Endothelial cell of umbilical vein (primary cell): ENCODE data around the gene ANG. TPM values are rescaled to one million over a fixed set of nuclear protein-coding genes. Genes with fewer than 3 reads are reported as not detected.

Experiments used
- BruUV-seq: library from RNA; stranded (reverse); fragments of 400-500 nt; replicated peaks from 2 replicates; lab custom pipeline; 2021; lab: Mats Ljungman, UMichigan
- CTCF ChIA-PET: fragments of 300-600, 350-600 bp; sonication (Branson Sonifier 250); formaldehyde crosslinking; loops from one replicate; lab custom pipeline; 2021; ENCODE audit warnings: antibody characterized with exemption, inconsistent platforms; lab: Charles Lee
- POLR2A ChIA-PET: fragments of 300-600, 350-600 bp; sonication (Branson Sonifier 250); formaldehyde crosslinking; loops from one replicate; lab custom pipeline; 2021; ENCODE audit warnings: antibody characterized with exemption, inconsistent platforms; lab: Charles Lee
- DNase-seq: peaks from one replicate; pipeline ENCODE4 v3.0.0-alpha.2; 2011; ENCODE audit warnings: low read depth, low spot score
- FAIRE-seq: peaks from 2 replicates; lab custom pipeline; 2011; peaks lifted over from hg19 to GRCh38; lab: Jason Lieb, UNC
- H2AFZ ChIP-seq: 2 replicates; pipeline ENCODE4 v1.6.0; 2012; ENCODE audit warnings: low read depth, low read length, control low read depth, inconsistent platforms
- H3K27ac ChIP-seq: 2 replicates; pipeline ENCODE4 v1.5.1; 2011; ENCODE audit warnings: low read depth, mild to moderate bottlenecking, control low read depth, low read length, moderate library complexity; ENCODE audit not compliant: insufficient read depth
- H3K27me3 ChIP-seq, 2 experiments: 2 replicates each; pipeline versions ENCODE4 v1.6.0 to v1.6.1; 2011; ENCODE audit warnings: low read length in 2 of 2, mixed read lengths in 1 of 2; ENCODE audit not compliant: control insufficient read depth in 2 of 2, insufficient read depth in 2 of 2
- H3K36me3 ChIP-seq, 2 experiments: 2 replicates in 1 of 2; 3 replicates in 1 of 2; pipeline ENCODE4 v1.5.1; 2011; ENCODE audit warnings: low read length in 2 of 2, mild to moderate bottlenecking in 1 of 2, moderate library complexity in 1 of 2; ENCODE audit not compliant: control insufficient read depth in 2 of 2, insufficient read depth in 2 of 2; ENCODE audit errors: extremely low read depth in 1 of 2
- H3K4me1 ChIP-seq: 3 replicates; pipeline ENCODE4 v1.5.1; 2011; ENCODE audit warnings: mild to moderate bottlenecking, low read length; ENCODE audit not compliant: control insufficient read depth, insufficient read depth; ENCODE audit errors: extremely low read depth
- H3K4me2 ChIP-seq: 2 replicates; pipeline ENCODE4 v1.6.1; 2011; ENCODE audit warnings: low read length, control low read depth, mixed read lengths; ENCODE audit not compliant: insufficient read depth
- H3K4me3 ChIP-seq, 3 experiments: fragments of 200-600 bp in 1 of 3; sonication (generic), shearing (Covaris generic) in 1 of 3; replicated peaks in 1 of 3; 2 replicates each; pipeline ENCODE4 v1.5.1; 2011 to 2016; ENCODE audit warnings: control low read depth in 3 of 3, low read length in 3 of 3, mild to moderate bottlenecking in 2 of 3, inconsistent platforms in 1 of 3, low read depth in 1 of 3, moderate library complexity in 1 of 3; ENCODE audit not compliant: insufficient read depth in 1 of 3
- H3K79me2 ChIP-seq: 2 replicates; pipeline ENCODE4 v1.6.0; 2012; ENCODE audit warnings: low read length, inconsistent platforms; ENCODE audit not compliant: control insufficient read depth, insufficient read depth
- H3K9ac ChIP-seq: replicated peaks from 2 replicates; pipeline ENCODE3; 2011; ENCODE audit warnings: low read length, control low read depth; ENCODE audit not compliant: insufficient read depth; ENCODE audit errors: extremely low read depth
- H3K9me1 ChIP-seq: replicated peaks from 3 replicates; pipeline ENCODE4 v1.6.0; 2011; ENCODE audit warnings: mild to moderate bottlenecking, low read length; ENCODE audit not compliant: control insufficient read depth, insufficient read depth; ENCODE audit errors: extremely low read depth
- H3K9me3 ChIP-seq: replicated peaks from 2 replicates; pipeline ENCODE4 v1.5.1; 2012; ENCODE audit warnings: low read length, inconsistent platforms; ENCODE audit not compliant: control insufficient read depth, insufficient read depth
- H4K20me1 ChIP-seq: replicated peaks from 2 replicates; pipeline ENCODE3; 2011; ENCODE audit warnings: mild to moderate bottlenecking, low read length; ENCODE audit not compliant: control insufficient read depth, insufficient read depth; ENCODE audit errors: extremely low read depth
- EZH2 ChIP-seq: IDR thresholded peaks from 2 replicates; pipeline ENCODE4 v1.6.1; 2012; ENCODE audit warnings: borderline replicate concordance, low read depth, mild to moderate bottlenecking, moderate library complexity, low read length, inconsistent platforms; ENCODE audit not compliant: severe bottlenecking
- FOS ChIP-seq: IDR thresholded peaks from 2 replicates; pipeline ENCODE4 v1.6.1; 2011; ENCODE audit warnings: mild to moderate bottlenecking, low read length, moderate library complexity, borderline replicate concordance; ENCODE audit not compliant: insufficient read depth
- GATA2 ChIP-seq: IDR thresholded peaks from 2 replicates; pipeline ENCODE4 v1.7.0; 2011; ENCODE audit warnings: low read depth, mild to moderate bottlenecking, moderate library complexity, mixed read lengths, low read length; ENCODE audit not compliant: insufficient read length, insufficient read depth
- JUN ChIP-seq: IDR thresholded peaks from 2 replicates; pipeline ENCODE4 v1.6.1; 2011; ENCODE audit warnings: borderline replicate concordance, low read depth; ENCODE audit not compliant: insufficient read length, insufficient read depth
- MYC ChIP-seq: IDR thresholded peaks from one replicate; pipeline ENCODE4 v1.6.1; 2011; ENCODE audit warnings: mild to moderate bottlenecking, low read depth, low read length
- POLR2A ChIP-seq: IDR thresholded peaks from 2 replicates; pipeline ENCODE4 v1.6.1; 2012; ENCODE audit warnings: low read depth, mild to moderate bottlenecking, control low read depth, low read length
- POLR2AphosphoS5 ChIP-seq: IDR thresholded peaks from 2 replicates; pipeline ENCODE4 v1.6.1; 2012; ENCODE audit warnings: low read depth, mild to moderate bottlenecking, control low read depth, low read length, moderate library complexity; ENCODE audit not compliant: insufficient read depth
- dilution Hi-C: fragments of 300-500 bp; cut with MboI; formaldehyde crosslinking; loops from one replicate; pipeline ENCODE4 v1.15.0; 2019; ENCODE audit warnings: low sequenced_read_pairs; ENCODE audit not compliant: extremely low pct_ligation_motif_present
- intact Hi-C: fragments of 100-400 bp; cut with micrococcal nuclease; formaldehyde crosslinking; loops from one replicate; pipeline ENCODE4 v1.10.0; 2022
- polyA plus RNA-seq, 4 experiments: library from polyadenylated mRNA; depleted of rRNA in 3 of 4; stranded (reverse) in 3 of 4; unstranded in 1 of 4; fragments of >200 nt; gene quantifications; 2 replicates each; pipeline versions ENCODE4 v1.2.1 to v1.2.3, GENCODE V29; 2011 to 2012; ENCODE audit warnings: missing spikeins in 1 of 4
- total RNA-seq: library from RNA; stranded (reverse); gene quantifications from 2 replicates; pipeline ENCODE4 v1.2.3, GENCODE V29; 2021
- TF ChIP-seq, protein P1 (sequence below), 2 donors: IDR thresholded peaks; 1 replicate in 1 of 2; 2 replicates in 1 of 2; pipeline ENCODE4 v1.5.1; 2011; ENCODE audit warnings: low read length in 2 of 2, mild to moderate bottlenecking in 2 of 2, moderate library complexity in 2 of 2, control low read depth in 1 of 2, inconsistent platforms in 1 of 2, low read depth in 1 of 2; ENCODE audit not compliant: insufficient read depth in 1 of 2; ENCODE audit errors: extremely low read depth in 1 of 2
- TF ChIP-seq, protein P2 (sequence below): IDR thresholded peaks from 2 replicates; pipeline ENCODE4 v1.6.1; 2011; ENCODE audit not compliant: insufficient read depth, insufficient read length

The ANG gene
- total and polyA plus RNA-seq, 2 donors (not counting 3 experiments of a cell fraction or from before 2014, with no cell fraction given) = 6.2 to 11.2 TPM

DNA sequence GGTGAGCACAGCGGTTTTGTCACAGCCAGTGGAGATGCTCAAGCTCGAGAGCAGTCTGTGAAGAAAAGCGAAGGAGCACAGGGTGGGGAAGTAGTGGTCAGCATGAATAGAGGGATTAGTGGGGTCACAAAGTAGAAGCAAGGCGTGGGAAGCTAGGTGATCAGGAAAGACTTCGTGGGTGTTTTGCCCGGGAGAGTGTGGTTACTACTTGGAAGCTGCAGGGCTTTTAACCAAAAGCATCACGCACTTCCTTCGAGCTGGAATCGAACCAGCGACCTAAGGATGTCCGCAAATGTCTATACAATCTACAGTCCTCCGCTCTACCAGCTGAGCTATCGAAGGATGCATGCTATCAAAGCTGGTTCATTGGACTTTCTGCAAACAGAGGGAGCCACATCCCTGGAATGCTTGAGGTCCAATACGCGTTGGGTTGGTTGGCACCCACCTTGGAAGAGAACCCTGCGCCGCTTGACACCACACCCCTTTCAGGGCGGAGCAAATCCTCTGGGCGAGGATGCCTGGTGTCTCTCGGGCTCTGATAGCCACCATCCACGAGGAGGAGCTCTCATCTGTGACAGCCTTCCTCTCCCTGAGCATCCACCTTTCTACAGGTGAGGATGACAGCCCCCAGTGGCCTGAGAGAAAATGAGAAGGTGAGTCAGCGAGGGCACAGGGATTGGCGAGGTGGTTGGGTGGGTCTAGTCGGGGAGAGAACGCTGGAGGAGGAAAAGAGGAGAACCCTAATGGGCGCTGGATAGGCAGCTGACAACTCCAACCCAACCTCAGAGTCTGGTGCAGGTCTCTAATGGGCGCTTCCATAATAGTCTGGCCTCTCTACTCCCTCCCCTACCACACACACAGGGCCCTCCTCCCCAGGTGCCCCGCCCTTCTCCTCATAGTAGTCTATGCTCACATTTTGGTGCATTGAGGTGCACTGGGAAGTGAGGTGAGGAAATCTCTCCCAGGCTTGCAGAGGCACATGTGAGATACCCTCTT is 31.1 kb upstream of the ANG start:
- Histone ChIP-seq H3K9ac (no peak overlapping the region), H3K4me1 (peaks cover 2% of the 10 kb centered on the region), H3K9me1 (no peaks in the 10 kb centered on the region), H3K9me3 (no peaks in the 10 kb centered on the region), H3K4me3 (no peak overlapping the region), H3K4me2 (no peak overlapping the region), H2AFZ (no peak overlapping the region), H4K20me1 (no peaks in the 10 kb centered on the region), H3K27me3 (peaks cover 34 to 37% of the 10 kb centered on the region in 2 experiments), H3K36me3 (no peaks in the 10 kb centered on the region), H3K27ac (no peak overlapping the region), H3K79me2 (no peaks in the 10 kb centered on the region)
- BruUV-seq = no TSS peak
- CTCF ChIA-PET = interaction anchor here (0.9 to 2.4 kb wide), 5 partner anchors 21 to 216 kb away, joined by 3 to 14 read pairs (median 3); no protein-coding TSS in a partner anchor
- intact Hi-C loops = no loop called here
- dilution Hi-C loops = no loop called here
- TF ChIP-seq POLR2AphosphoS5 = no peak
- TF ChIP-seq EZH2 = no peak
- TF ChIP-seq GATA2 = no peak
- TF ChIP-seq POLR2A = no peak
- no peak for TF ChIP-seq JUN
- POLR2A ChIA-PET = no interaction called here
- FAIRE-seq (no peak), DNase-seq (no peak)

- Histone ChIP-seq H3K36me3 (no peaks in the 10 kb centered on the region), H3K4me1 (peaks cover 2% of the 10 kb centered on the region), H4K20me1 (no peaks in the 10 kb centered on the region), H3K27ac (no peak overlapping the region), H3K9ac (no peak overlapping the region), H3K4me3 (no peak overlapping the region), H3K9me1 (no peaks in the 10 kb centered on the region), H3K4me2 (no peak overlapping the region), H3K9me3 (no peaks in the 10 kb centered on the region), H3K79me2 (no peaks in the 10 kb centered on the region), H2AFZ (no peak overlapping the region), H3K27me3 (peaks cover 28 to 33% of the 10 kb centered on the region in 2 experiments)
- BruUV-seq = no TSS peak
- dilution Hi-C loops (no loop called here), intact Hi-C loops (no loop called here)
- ChIA-PET POLR2A (no interaction called here), CTCF (interaction anchor here (0.7 to 2.4 kb wide), 3 partner anchors 21 to 199 kb away, joined by 3 to 14 read pairs (median 3); no protein-coding TSS in a partner anchor)
- FAIRE-seq = no peak
- DNase-seq = no peak
- TF ChIP-seq EZH2 (no peak), GATA2 (no peak), MYC (no peak), FOS (no peak), POLR2A (no peak), JUN (no peak), POLR2AphosphoS5 (no peak)
- TF ChIP-seq, protein P1, sequence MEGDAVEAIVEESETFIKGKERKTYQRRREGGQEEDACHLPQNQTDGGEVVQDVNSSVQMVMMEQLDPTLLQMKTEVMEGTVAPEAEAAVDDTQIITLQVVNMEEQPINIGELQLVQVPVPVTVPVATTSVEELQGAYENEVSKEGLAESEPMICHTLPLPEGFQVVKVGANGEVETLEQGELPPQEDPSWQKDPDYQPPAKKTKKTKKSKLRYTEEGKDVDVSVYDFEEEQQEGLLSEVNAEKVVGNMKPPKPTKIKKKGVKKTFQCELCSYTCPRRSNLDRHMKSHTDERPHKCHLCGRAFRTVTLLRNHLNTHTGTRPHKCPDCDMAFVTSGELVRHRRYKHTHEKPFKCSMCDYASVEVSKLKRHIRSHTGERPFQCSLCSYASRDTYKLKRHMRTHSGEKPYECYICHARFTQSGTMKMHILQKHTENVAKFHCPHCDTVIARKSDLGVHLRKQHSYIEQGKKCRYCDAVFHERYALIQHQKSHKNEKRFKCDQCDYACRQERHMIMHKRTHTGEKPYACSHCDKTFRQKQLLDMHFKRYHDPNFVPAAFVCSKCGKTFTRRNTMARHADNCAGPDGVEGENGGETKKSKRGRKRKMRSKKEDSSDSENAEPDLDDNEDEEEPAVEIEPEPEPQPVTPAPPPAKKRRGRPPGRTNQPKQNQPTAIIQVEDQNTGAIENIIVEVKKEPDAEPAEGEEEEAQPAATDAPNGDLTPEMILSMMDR (IDR thresholded peaks at IDR 0.05; ENCODE audit: extremely low read depth in 1 of 2, insufficient read depth in 1 of 2, low read depth in 1 of 2, low read length in 2 of 2) = no peak
- TF ChIP-seq, protein P2, sequence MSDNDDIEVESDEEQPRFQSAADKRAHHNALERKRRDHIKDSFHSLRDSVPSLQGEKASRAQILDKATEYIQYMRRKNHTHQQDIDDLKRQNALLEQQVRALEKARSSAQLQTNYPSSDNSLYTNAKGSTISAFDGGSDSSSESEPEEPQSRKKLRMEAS = no peak
These were observed 30.3 kb upstream of the ANG start for GRCh38 chr14:20658246-20658645.
